Activated CD4-positive, alpha-beta T cell treated with anti-CD3 and anti-CD28 coated beads, Interleukin-10, Interleukin-2, amounts not matched to agents 100 ng/mL and 50 ng/mL, durations not matched to agents 16 hours and 8 hours (primary cell): ENCODE data around the gene EMP1.
"Not testable (repeated sequence)": the region's sequence is repeated elsewhere in the genome, so short reads cannot be mapped to it uniquely, and the experiment has no call there.

ENCODE experiments used
- DNase-seq: peaks from one replicate; pipeline ENCODE4 v3.0.0-alpha.2; 2020

The EMP1 gene

GRCh38 chr12:13259625-13260024, 63.1 kb downstream of the EMP1 start:
- not testable (repeated sequence) for DNase-seq

GRCh38 chr12:13267826-13268225, 71.3 kb downstream of the EMP1 start:
- DNase-seq: not testable (repeated sequence)

GRCh38 chr12:13268581-13268980, 72.1 kb downstream of the EMP1 start:
- DNase-seq: no peak
